ENCODE measurements around the gene PYGB.
"Not testable (repeated sequence)": the region's sequence is repeated elsewhere in the genome, so short reads cannot be mapped to it uniquely, and the experiment has no call there.

The PYGB gene

DNA sequence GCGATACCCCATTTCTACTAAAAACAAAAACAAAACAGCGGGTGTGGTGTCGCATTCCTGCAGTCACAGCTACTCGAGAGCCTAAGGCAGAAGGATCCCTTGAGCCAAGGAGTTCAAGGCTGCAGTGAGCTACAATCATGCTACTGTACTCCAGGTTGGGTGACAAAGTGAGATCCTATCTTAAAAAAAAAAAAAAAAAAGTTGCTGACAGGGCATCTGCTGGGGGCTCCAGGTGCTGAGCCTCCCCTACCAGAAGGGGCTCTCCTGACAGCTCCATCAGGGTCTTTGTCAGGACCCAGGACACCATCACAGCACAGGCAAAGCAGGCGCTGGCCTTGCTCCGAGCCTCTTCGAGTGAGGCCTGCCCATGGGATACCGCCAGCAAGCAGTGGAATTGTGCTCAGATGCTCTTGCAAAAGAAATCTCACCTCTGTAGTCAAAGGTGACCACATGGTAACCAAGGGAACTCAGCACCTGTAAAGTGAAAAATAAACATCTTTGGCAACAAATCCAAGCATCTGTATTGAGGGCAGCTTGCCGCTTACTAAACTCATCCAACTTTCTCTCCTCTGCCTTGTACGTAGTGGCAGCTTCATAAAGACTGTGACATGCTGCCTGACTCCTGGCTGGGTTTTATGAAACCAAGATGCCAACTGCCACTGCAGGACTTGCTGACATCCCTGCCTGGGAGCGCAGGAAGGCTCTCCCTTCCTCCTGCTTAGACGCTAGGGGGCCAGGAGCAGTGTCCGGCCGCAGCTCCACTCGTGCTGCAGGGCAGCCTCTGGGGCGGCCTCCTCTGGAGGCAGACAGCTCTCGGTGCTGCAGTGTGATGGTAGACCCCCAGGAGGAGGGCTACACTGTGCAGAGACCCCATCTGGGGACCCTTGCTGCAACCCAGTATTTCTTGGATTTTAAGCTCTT is 66.9 kb downstream of the PYGB start:
- DNase-seq (ENCODE audit: low read depth, low spot score) = no peak

DNA sequence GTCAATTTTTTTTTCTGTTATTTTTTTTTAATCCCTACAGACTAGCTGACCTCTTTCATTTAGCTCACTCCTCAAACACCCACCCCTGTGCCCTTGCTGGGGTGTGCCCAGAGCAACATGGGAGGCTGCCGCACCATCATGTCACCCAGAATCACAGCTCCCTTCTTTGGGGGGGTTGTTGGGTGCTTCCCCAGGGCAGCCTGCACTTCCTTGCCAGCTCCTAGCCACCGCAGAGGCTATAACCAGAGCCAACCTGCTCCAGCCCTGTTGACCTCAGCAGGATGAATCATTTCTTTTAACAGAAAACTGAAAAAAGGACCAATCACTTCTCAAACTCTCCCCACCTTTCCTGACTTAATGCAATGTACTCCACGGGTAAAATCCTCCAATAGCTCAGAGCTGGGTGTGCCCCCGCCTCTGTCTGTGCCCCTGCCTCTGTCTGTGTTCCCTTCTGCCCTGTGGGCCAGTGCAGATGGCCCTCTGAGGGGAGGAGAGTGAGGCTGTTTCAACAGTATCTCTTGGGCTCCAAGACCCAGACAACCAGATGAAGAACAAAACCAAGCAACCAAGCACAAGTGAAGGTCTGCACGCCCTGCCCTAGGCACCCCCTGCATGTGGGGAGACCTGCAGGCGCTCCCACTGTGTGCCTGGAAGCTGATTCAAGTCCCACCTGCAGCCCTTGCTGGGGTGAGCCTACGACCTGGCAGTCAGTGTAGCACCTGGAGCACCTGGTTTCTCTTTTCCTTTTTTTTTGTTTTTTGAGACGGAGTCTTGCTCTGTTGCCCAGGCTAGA is 67.7 kb downstream of the PYGB start:
- no peak for DNase-seq (ENCODE audit: low read depth, low spot score)

DNA sequence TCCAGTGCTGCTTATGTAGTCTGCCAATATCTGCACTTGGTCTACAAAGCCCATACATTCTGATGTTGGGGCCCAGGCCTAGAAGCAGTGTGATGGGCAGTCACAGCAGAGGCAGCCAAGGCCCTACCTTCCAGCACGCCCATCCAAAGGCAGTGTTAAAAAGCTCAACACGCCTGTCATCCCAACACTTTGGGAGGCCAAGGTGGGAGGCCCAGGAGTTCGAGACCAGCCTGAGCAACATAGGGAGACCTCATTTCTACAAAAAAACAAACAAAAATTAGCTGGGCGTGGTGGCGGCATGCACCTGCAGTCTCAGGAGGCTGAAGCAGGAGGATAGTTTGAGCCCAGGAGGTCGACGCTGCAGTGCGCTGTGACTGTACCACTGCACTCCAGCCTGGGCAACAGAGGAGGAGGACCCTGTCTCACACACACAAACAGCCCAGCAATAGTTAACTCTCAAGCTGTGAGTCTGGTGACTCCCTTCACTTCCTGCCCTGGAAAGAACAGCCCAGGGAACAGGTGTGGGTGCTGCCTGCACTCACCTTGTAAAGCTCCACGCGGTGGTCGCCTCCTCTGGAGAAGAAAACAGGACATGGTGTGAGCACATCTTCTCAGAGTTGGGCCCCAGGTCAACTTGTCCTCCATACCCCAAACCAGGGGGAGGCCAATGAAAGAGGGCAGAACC is 68.8 kb downstream of the PYGB start:
- no peak for DNase-seq (ENCODE audit: low read depth, low spot score)

DNA sequence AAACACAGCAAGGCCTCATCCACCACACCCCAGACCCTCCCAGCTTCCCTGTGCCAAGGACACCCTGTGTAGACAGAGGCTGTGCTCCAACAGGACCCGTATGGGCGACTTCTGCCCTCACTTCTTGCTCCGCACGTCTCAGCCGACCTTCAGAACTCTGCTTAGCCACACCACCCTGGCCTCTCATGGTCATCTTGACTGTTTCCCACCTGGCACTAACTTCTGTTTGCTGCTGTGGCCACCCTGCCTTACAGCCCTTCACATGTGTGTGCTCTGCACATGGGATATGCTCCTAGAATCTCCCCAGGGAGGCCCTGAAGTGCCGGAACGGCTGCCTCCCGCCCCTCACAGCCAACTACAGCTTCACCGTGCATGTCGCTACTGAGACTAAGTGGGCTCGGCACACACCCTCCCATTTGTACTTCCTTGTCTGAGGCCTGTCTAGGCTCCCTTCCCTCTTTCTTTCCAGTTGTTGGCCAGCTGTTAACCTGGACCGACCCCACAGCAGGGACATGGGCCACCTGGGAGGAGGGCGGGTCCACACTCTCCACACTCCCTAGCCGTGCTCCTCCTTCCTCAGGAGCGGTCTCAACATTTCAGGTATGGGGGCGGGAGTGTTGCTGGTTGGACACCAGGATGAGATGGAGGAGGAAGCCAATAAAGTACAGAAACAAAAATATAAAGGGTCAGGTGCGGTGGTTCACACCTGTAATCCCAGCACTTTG is 69.6 kb downstream of the PYGB start:
- DNase-seq (ENCODE audit: low read depth, low spot score) = no peak

DNA sequence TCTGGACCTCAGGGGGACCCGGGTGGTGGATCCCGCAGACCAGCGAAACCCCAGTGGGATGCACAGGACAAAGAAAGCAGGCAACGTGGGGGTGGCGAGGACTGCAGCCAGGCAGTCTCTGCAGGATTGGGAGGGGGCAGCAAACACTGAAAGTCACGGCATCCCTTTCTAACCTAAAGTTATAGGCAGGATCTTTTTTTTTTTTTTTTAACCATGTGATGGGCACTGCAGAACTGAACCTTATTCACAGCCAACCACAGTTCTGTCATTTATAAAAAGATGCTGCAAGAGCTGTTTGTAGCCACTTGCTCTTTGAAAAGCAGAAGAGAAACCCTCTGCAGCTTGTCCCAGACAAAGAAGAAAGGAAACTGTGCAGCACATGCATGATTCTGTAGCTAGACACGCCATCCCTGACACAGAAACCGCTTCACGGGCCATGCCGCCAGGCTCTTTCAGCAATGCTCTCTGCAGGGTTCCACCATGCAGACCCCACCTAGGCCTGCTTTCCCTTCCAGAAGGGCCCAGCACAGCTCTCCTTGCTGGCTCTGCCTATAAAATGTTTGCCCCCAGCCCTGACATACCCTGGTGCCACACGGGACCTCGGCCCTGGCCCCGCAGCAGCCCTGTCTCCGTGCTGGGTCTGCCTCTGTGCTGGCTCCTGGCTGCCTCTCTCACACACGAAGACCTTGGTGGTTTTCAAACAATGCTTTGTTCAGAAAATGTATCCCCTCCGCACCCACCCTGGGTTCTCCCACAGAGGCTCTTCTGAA is 70.8 kb downstream of the PYGB start:
- DNase-seq (ENCODE audit: low read depth, low spot score) = no peak

DNA sequence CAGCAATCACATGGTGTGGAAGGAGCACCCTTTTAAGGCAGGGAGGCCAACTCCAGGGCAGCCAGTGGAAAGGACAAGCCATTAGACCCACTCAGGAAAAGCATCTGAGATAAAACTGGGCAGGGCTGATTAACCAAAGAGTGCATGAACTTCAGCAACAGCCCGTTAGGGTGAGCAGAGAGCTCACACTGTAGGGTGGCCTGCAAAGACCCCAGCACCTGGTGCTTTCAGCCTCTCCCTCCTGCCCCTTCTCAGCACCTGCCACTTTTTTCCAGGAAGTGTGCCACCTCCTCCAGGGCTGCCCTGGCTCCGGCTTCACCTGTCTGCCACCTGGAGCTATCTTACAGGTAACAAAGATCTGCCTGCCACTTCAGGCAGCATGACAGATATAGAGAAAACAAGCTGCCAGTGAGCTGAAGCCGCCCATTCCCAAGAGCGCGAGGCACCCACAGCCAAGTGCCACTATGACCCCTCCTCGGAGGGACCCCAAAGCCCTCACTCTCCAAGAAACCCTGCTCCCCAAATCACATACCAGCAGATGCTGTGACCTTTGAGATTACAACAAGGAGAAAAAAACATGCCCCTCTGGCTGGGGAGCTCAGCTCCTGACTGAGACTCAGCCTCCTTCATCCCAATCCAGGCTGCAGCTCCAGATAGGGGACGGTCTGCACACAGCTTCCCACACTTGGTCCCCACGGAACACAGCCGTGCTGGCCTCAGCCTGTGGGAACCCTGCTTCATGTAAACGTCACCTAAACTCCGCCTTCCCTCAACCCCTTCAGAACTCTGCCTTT is 71.6 kb downstream of the PYGB start:
- no peak for DNase-seq (ENCODE audit: low read depth, low spot score)

DNA sequence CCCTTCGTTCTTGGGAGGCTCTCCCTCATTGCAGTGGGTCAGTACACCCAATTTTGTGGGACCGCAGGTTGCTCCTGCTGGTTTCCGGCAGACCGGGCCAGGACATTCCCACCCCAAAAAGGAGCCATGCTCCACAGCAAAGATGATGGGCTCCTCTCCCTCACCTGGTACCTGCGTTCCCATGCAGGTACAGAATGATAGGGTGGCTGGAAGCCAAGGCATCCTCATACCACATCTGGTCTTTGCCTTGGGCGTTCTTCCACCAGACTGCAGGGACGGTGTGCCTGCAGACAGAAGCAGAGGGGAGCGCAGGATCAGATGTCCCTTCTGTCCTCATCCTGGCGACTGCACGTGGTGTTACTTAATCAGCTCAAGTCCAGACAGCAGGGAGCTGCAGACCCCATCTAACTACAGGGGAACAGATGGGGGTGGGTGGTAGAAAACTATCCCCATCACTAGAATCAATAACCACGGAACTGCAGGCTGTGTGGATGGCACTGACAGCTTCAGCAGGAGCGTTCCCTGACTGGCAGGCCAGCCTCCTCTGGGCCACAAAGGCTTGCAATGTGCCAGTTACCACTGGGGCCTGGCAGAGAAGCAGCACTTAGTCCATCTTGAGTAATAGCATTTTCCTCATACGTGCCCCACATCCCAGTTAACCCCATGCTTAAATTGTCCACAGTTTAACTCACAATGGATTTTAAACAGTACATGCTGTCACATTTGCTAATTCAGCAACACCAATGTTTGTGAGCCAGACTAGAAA is 72.3 kb downstream of the PYGB start:
- DNase-seq (ENCODE audit: low read depth, low spot score) = no peak

DNA sequence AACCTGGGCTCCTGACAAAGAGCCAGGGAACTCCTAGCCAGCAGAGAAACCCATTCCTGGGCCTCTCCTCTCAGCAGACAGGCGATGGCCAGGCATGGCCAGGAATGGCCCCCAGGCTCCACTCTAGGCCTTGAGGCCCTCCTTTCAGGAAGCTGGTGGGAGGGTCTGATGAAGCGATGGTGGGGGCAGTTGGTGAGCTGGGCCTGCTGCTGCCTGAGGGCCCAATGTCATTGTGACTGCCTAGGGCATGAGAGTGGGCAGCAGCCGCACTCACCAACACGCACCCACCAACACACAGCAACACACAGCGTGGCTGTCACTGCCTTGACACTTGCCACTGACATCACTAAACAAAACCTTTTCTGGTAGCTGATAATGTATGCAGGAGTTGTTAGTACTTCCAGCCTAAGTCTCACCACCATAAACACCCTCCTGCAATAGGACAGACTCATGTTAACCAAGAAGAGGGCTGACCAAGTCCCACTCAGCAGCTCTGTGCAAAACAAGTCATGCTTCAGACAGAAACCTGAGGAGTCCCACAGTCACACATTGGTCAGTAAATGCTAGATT is 73.5 kb downstream of the PYGB start:
- DNase-seq (ENCODE audit: low read depth, low spot score) = no peak

DNA sequence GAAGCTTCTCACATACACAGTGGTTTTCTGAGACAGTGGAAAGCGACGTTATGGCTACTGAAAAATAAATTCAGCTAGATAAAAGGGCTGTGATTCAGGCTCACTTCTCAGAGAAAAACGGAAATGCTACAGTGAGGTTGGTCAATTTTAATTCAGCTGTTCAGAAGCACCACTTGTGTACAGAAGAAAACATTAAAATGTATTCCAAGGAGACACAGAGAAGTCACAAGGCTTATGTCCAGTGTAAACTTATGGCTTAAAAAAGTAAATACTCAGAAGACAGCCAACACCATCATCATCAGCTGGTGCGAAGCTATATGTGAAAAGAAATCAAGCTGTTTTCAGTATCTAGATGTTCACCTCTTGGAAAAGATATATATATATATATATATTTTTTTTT is 74.1 kb downstream of the PYGB start:
- no peak for DNase-seq (ENCODE audit: low read depth, low spot score)

DNA sequence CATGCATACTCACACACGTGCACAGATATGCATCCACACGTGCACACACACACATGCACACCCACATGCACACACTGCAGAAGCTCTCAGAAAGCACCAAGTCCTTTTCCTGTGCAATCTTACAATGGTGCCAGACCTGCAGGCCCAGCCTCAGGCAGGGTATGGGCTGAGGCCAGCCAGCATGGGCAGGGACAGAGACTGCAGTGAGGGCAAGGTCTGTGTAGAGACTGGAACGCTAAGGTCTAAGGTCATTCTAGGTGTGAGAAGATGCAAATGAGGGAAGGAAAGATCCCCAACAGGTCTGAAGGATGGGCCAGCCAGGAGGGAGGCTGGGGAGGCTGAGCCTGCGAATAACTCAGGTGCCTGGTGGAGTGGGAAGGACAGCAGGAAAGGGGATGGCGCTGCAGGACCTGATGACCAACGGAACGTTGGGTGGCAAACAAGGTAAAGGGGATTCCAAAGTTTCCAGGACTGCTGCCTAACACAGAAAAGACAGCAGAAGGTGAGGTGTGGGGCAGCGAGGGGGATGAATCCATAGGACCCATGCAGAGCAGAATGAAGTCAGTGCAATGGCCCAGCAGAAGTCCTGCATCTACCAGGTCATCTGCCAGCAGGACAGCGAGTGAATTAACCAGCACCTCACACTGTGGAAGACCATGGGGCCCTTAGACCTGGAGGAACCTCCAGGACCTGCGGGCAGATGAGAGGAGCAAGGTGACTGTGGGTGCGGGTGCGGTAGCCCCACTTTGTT is 75.8 kb downstream of the PYGB start:
- no peak for DNase-seq (ENCODE audit: low read depth, low spot score)

DNA sequence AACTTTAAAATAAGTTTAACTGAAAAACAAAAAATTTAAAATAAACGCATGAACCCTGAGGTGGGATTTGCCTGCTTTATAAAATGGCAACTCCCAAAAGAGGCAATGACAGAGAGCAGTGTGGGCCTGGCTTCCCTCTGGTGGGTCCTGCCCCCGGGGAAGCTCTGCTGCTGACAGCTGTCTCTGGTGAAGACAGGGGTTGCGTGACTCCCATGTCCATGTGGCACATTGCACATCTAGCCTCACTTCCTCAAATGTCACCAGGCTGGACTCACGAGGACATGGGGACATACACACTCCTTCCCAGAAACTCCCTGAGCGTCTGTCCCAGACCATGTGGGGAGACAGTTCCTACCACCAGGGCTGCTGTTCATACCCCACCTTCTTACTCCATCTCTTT is 76.5 kb downstream of the PYGB start:
- no peak for DNase-seq (ENCODE audit: low read depth, low spot score)

DNA sequence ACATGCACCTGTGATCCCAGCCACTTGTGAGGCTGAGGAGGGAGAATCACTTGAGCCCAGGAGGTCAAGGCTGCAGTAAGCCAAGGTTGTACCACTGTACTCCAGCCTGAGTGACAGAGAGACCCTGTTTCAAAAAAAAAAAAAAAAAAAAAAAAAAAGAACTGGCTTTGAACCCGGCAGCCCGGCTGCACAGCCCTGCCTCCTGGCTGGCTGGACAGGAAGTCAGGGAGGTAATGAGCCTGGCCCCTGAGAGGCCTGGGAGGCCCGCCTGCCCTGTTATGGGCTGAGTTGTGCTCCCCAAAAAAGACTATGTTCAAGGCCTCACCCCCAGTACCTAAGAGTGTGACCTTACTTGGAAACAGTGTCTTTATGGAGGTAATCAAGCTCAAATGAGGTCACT is 77.2 kb downstream of the PYGB start:
- DNase-seq (ENCODE audit: low read depth, low spot score) = no peak

DNA sequence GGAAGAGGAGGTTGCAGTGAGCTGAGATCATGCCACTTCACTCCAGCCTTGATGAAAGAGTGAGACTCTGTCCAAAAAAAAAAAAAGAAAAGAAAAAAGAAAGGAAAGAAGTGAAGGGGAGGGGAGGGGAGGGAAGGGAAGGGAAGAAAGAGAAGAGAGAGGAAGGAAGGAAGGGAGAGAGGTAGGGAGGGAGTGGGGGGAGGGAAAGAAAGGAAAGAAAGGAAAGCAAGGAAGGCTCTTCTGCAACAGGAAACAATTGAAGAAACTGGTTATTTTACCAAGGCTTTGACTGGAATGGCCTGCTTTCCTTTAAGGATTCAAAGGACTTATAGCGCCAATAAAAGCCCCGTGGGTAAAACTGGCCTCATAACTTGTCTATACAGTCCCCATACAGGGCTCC is 78.1 kb downstream of the PYGB start:
- no peak for DNase-seq (ENCODE audit: low read depth, low spot score)

DNA sequence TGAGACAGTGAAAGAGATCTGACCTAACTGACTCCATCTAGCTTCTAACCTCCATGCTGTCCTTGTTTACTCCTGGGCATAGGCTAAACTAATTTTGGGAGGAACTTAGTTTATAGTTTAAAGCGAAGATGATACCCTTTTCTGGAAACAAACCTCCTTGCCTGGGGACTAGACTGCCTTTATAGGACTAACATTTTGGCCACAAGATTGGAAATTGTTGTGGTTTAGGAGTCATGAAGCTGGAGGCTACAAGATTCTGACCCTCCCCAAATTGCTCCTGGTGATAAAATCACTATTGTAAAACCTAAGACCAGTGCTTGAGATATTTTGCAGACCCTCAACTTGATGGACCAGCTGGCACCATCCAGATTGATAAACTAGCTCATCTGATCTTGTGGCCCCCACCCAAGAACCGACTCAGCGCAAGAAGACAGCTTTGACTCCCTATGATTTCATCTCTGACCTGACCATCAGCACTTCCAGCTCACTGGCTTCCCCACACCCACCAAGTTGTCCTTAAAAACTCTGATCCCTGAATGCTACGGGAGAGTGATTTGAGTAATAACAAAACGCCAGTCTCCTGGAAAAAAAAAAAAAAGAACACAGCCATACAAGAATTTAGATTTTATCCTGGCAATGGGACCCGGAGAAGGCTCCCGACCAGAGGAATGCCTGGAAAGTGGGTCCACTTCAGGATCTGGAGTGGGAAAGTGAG is 79.8 kb downstream of the PYGB start:
- no peak for DNase-seq (ENCODE audit: low read depth, low spot score)

DNA sequence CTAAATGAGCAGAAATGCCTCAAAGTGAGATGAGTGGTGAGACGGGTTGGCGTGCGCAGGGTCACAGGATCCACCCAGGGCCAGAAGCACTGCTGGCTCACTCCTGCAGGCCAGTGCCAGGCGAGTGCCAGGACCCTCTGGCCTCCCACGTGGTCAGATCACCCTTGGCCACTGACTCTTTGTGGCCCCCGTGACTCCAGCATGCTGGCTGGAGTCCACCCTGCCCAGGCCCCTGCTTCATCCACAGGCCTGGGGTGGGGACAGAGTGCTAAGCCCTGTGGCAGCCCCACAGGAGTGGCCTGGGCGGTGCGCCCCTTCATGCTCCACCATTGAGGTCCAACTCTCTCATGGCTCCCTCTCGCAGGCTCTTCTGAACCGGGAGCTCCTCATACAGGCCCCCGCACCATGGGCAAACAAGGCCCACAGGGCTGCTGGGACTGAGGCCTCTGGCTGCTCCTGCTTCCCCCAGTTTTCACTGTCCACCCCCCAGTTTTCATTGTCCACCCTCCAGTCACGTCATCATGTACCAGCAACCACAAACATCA is 81.1 kb downstream of the PYGB start:
- no peak for DNase-seq (ENCODE audit: low read depth, low spot score)

DNA sequence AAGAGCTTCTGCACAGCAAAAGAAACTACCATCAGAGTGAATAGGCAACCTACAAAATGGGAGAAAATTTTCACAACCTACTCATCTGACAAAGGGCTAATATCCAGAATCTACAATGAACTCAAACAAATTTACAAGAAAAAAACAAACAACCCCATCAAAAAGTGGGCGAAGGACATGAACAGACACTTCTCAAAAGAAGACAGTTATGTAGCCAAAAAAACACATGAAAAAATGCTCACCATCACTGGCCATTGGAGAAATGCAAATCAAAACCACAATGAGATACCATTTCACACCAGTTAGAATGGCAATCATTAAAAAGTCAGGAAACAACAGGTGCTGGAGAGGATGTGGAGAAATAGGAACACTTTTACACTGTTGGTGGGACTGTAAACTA is 87.1 kb downstream of the PYGB start:
- not testable (repeated sequence) for DNase-seq (ENCODE audit: low read depth, low spot score)
